EH (cell line): ENCODE data around the gene SMCO3.
"Not testable (repeated sequence)": the region's sequence is repeated elsewhere in the genome, so short reads cannot be mapped to it uniquely, and the experiment has no call there.

Experiments used
- DNase-seq: peaks from one replicate; pipeline ENCODE4 v3.0.0-alpha.2; 2015; ENCODE audit warnings: low read depth

Gene SMCO3

DNA sequence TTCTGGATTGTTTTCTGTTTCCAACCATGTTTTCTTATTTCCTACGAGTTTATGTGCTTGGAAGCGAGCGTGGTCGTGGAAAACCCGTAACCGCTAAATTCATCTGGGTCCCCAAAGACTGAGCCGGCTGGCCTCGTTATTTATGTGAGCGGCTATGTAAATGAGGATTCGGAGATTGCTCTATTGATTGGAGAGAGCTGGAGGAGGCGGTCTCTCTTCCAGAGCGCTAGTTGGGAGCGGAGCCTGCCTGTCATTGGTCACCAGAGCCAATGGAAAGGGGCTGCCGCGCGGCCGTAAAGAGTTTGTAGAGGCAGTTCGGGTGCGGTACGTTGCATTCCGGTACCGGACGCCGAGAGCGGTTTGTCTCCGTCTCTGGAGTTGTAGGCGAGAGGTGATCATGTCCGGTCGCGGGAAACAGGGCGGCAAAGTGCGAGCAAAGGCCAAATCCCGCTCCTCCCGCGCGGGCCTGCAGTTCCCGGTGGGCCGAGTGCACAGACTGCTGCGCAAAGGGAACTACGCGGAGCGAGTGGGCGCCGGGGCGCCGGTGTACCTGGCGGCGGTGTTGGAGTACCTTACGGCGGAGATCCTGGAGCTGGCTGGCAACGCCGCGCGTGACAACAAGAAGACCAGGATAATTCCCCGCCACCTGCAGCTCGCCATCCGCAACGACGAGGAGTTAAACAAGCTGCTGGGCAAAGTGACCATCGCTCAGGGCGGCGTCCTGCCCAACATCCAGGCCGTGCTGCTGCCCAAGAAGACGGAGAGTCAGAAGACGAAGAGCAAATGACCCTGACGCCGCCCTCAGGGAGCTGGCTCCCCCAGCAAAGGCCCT lies 39.7 kb downstream of the SMCO3 start:
- DNase-seq: peak; percentile 96

DNA sequence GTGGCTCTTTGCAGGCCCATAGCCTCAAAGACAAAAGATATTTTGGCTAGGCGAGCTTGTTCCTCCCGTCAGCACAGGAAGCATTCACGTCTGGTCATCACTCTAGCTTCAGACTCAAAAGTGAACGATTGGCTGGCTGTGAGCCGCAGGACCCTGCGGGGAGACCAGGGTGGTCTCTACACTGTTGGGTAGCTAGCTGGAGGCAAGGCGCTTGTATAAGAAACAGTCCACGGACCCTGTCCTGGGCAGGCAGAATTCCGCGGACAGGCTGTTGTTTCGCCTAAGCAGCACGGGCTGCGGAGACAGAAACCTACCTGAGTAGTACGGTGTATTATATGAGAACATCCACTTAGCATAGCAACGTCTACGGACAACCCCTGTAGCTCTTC lies 40.3 kb downstream of the SMCO3 start:
- no peak for DNase-seq

DNA sequence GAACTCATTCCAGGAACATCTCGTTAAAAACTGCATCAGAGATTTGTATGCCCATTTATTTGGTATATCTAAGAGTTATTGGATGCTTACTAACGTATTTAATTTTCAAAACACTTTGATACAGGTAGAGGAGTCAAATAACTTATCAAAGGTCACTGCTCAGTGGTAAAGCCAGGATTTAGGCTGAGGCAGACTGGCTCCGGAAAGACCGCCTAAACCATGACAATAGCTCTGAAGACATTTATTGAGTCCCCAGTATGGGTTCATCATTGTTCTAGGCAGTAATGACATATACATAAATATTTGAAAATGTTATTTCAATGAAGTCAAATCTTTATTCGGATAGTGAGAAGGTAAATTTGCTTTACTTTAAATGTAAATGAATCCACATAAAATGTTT lies 41.0 kb downstream of the SMCO3 start:
- no peak for DNase-seq

DNA sequence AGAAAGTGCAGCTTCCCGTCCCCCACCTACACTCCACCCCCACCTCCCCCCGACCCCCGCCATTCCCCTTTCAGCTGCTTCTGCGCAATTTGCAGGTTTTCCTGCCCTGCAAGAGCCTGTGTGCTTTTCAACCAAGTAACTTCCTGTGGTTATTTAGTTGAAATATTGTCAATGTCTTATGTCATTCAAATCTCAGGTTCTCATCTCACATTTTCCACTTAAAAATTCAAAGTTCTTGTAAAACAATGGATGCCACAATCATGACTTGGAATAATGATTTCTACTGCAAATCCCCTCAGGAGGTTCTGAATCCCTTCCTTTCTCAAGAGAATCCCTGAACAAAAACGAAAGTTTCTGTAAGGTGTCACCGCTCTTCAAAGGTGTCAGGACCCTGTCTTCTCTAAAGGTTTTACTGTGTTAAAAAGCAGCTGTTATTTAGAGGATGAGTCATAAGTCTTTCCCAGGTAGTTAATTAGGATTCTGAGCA lies 42.3 kb downstream of the SMCO3 start:
- no peak for DNase-seq

DNA sequence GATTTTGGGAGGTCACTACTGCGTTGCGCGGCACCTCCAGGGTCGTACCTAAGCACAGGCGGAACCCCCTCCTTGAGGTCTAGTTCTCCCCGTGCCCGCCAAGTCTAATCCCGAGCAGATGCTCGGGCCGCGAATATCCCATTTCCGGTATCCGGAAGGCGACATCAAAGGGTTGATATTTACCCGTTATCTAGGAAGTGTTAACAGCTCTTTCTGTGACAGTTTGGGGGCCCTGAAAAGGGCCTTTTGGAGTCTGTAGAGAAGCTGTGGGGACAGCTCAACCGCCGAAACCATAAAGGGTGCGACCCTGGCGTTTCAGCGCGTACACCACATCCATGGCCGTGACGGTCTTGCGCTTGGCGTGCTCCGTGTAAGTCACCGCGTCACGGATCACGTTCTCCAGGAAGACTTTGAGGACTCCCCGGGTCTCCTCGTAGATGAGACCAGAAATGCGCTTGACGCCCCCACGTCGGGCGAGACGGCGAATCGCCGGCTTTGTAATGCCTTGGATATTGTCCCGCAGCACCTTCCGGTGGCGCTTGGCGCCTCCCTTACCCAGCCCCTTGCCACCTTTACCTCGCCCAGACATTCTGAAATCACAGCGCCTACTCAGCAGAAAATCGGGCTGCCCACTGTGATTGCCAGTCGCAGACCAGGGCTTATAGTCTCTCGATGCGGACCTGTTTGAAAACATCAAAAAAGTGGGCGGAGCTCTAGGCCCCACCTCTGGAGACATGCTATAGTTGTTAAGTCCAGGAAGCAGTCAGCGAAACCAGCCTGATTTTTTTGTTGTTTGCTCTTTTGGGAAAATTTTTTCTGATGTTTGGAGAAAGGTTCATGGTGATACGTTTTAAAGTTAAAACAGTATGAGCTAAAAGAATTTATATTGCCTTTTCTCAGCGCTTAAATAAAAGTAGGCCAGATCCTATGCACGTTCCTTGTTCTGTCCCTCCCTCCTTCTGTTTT lies 43.2 kb downstream of the SMCO3 start:
- DNase-seq: peak; percentile 93

DNA sequence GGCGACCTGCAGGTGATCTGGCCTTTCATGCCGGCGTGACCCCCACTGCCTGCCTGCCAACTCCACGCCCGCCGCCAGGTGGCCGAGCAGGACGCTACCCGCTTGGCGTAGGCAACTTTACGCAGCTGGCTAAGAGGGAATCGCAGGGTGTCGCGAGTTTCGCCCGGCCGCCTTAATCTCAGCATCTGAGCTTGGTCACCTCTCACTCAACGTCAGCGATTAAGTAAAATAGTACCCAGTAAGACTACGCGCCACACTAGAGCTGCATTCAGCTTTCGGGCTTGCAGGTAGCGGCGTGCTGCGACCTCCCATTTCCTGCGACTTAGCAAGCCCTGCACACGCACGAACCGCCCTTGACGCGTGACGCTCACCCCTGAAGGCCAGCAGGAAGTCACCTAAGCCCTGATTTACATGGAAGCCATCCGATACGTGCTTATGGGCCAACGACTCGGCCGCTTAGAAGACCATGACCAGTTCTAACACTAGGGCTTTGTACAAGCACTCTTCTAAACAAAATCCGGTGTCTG lies 44.0 kb downstream of the SMCO3 start:
- DNase-seq: peak; percentile 74

DNA sequence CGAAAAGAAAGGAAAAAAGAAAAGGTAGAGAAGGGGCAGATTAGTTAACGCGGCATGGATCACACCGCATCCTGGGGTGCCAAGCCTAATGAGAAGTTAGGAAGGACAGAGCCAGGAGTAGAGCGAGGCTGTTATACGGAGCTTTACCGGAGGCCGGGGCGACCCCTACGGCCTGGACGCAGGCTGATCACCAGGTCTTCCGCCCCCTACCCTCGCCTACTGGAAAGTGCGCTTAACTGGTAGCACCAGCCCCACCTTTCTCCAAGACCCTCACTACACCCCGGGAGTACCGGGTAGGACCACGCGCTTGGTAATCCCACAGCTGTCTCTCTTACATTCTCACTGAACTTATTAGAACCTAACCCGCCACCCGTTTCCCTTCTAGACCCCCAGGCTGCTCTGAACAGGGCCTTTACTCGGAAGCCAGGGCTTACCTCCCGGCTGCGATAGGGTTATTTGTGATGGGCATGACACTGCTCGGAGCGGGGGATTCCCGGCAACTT lies 44.5 kb downstream of the SMCO3 start:
- peak; percentile 20 for DNase-seq

DNA sequence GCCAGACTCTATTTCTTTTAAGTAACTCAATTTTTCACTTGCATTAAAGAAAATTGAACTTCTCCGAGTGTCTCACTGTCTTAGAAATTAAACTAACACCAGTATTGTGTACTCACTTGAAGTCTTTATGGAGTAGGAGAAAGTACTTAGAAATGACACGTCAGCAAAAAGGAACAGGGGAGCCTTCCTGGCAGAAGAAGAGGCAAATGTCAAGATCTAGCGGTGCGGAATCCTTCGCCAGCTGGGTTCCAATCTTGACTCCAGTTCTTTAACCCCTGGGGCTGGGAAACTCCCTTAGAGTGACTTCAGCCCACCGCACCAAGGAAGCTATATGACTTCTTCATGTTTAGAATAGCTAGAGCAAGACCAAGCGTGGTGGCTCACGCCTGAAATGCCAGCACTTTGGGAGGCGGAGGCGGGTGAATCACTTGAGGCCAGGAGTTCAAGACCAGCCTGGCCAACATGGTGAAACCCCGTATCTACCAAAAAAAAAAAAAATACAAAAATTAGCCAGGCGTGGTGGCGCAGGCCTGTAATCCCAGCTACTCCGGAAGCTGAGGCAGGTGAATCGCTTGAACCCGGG lies 45.1 kb downstream of the SMCO3 start:
- peak; percentile 26 for DNase-seq

DNA sequence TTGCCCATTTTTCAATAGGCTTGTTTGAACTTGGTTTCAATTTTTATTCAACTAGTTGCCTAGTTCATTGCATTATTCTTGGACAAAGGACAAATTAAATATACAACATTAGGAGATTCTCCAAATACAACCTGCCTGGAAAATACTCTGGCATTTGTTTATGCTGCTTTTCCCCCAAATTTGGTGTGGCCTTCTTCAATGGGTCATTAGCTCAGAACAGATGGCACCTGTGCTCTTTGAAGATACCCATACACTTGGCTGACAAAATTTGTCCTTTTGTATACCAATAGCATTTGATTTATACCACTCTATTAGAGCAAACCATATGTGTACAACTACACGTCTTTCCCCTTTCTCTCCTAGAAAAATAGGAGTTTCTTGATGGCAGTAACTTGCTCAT lies 46.4 kb downstream of the SMCO3 start:
- DNase-seq: no peak

DNA sequence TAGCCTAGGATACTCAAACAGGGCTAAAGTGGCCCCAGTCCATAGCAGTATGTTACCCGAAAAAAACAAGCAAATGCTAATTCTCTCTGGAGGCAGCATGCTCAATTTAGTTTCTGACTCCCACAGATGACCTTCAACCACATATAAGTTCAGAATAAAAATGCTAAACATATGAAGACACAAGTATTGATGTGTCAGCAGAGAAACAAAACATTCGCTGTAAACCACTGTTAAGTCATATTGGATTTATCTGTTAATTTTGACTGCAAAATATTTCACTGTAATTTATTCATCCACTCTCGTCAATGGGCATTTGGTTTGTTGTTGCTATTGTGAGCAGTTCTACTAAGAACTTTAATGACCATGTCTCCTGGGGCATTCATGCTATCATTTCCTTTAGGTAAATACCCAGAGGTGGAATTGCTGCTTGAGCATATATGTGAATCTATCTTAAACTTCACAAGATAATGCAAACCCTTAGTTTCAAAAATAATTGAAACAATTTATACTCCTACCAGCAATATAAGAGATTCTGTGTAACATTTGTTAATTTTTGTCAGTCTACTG lies 47.2 kb downstream of the SMCO3 start:
- DNase-seq: no peak

DNA sequence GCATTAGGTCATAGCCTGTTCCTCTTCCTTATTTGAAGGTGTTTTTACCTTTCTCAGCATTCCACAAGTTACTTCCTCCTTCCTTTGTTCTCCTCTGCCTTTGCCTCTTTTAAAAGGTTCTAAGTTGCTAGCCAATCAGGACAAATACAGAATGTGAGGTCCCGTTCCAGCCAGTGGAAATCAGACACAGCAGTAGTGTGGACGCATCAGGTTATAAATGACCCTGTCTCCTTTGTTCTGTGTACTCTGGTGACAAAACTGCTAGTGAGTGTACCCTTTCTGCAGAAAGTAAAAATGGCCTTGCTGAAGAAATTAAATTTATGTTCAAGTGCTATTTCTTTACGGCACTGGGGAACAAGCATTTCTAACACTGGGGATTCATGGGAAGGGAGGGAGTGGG lies 48.0 kb downstream of the SMCO3 start:
- DNase-seq: not testable (repeated sequence)

DNA sequence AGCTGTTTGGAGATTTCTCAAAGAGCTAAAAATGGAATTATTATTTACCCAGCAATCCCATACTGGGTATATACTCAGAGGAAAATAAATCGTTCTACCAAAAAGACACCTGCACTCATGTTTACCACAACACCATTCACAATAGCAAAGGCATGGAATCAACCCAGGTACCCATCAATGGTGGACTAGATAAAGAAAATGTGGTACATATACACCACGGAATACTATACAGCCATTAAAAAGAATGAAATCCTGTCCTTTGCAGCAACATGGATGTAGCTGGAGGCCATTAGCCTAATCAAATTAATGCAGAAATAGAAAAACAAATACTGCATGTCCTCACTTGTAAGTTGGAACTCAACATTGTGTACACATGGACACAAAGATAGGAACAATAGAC lies 48.6 kb downstream of the SMCO3 start:
- DNase-seq: no peak

DNA sequence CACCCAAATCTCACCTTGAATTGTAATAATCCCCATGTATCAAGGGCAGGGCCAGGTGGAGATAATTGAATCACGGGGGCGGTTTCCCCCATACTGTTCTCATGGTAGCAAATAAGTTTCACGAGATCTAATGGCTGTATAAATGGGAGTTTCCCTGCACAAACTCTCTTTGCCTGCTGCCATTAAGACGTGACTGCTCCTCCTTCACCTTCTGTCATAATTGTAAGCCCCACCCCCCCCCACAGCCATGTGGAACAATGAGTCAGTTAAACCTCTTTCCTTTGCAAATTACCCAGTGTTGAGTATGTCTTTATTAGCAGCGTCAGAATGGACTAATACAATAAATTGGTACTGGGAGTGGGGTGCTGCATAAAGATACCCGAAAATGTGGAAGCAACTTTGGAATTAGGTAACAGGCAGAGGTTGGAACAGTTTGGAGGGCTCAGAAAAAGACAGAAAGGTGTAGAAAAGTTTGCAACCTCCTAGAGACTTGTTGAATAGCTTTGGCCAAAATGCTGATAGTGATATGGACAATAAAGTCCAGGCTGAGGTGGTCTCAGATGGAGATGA lies 54.2 kb downstream of the SMCO3 start:
- not testable (repeated sequence) for DNase-seq

DNA sequence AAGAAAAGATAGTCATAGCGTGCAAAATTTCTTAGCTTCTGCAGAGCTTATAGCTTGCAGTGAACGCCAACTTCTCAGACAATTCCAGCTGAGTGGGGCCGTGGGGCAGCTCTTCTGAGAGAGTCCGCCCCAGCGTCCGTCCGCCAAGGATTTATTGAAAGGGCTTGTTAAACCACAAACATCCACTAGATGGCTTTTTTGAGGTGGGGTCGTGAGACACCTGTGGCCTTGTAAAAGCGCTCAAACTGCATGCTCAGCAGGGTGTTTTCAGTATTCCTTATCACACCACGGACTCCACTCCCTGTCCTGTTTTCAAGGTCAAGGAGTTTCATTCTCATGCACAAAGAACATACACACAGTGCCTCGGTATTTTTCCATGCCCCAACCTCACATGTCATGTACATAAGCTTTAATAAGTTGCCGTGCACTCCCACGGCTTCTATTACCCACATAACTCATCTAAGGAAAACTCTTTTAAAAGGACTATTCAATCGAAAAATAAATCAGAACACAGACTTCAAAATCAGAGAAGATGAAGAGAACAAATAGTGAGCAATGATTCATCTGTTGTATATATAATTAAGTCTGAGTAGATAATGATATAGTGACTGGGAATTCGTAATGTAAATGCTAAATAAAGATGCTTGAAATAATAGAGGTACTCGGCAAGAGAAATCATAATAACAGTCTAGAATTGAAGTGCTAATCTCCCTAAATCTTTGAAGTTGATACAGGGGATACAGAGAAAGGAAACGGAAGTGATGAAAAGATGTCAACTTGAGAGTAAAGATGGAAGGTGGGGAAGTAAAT lies 57.4 kb downstream of the SMCO3 start:
- peak; percentile 12 for DNase-seq
